DMS153 treated with DMSO at 0.1 percent for 48 hours (cell line): ENCODE data around the gene GSG1.
"Not testable (repeated sequence)": the region's sequence is repeated elsewhere in the genome, so short reads cannot be mapped to it uniquely, and the experiment has no call there.

Experiments used
- DNase-seq: peaks from one replicate; lab custom pipeline; 2025; ENCODE audit not compliant: unreplicated experiment; lab: John Stamatoyannopoulos, UW

GSG1 gene

GRCh38 chr12:13062669-13063068 is 40.8 kb downstream of the GSG1 start:
- no peak for DNase-seq

DNA sequence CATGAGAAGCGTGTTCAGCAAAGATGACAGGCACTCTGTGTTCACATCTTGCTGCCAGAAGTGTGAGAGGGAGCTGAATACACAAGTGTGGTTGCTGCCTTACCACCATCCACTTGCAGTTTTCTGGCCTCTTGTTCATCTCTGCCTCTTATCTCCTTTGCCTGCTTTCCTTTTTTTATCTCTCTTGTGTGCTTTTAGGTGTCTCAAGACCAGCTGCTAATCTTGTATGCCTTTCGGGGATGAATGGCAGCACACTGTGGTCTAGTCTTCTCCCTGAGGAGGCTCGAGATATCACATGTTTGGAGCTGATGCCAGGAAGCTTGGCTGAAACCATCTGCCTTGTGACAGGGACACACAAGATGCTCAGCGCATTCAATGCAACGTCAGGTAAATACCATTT is 42.1 kb downstream of the GSG1 start:
- no peak for DNase-seq

- DNase-seq = no peak
These were observed 42.9 kb downstream of the GSG1 start for GRCh38 chr12:13060581-13060980.

- not testable (repeated sequence) for DNase-seq
These were observed 49.9 kb downstream of the GSG1 start for GRCh38 chr12:13053617-13054016.

GRCh38 chr12:13052421-13052820 is 51.0 kb downstream of the GSG1 start:
- DNase-seq = no peak

- no peak for DNase-seq
These were observed 53.7 kb downstream of the GSG1 start for GRCh38 chr12:13049816-13050215.

- no peak for DNase-seq
These were observed 56.5 kb downstream of the GSG1 start for GRCh38 chr12:13046964-13047363.

GRCh38 chr12:13045816-13046215 is 57.7 kb downstream of the GSG1 start:
- DNase-seq = no peak

- no peak for DNase-seq
These were observed 58.6 kb downstream of the GSG1 start for GRCh38 chr12:13044906-13045299.

DNA sequence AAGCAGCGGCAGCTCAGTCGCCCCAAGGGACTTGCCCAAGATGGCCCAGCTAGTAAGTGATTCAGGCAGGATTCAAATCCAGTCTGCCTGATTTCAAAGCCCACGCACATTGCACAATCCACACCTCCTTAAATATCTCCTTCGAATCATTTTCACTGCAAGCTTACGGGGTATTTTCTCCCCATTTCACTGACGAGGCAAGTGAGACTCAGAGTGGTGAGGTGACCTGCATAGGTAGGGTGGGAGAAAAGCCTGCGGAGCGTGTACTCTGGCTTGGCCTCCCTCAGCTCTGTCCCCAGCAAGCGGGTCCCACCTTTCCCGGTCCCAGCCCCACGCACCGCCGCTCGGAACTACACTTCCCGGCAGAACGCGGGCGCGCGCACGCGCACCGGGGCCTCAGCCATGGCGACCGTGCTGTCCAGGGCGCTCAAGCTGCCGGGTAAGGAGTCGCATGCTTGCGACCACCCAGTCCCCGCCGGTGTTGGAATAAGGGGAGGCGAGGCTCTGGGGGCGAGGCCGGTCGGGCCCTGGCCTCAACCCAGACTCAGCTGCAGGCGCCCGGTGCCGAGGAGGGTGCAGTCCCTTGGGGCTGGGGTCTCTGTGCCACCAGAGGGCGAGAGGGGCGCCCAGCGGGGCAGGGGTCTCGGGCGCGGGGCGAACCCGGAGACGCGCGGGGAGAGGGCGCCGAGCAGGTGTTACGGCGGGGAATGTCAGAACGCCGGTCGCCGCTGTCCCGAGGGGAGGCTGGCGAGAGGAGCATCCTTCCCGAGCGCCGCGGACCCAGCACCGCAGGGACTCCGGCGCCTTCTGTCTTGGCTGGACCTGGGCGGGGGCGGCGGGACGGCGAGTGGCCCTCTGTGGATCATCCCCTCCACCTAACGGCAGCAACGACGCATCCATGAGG is 59.2 kb downstream of the GSG1 start, which contains the start of gene FAM234B:
Gene FAM234B, plus strand, starts transcription at position 380 of the 904 bp plus-strand sequence. Its CDS starts 23 bp downstream, at position 403.
- peak; percentile 13 for DNase-seq

- no peak for DNase-seq
These were observed 60.7 kb downstream of the GSG1 start for GRCh38 chr12:13042666-13043230.

GRCh38 chr12:13041224-13041623 is 62.2 kb downstream of the GSG1 start:
- DNase-seq = no peak

GRCh38 chr12:13039328-13039956 is 64.0 kb downstream of the GSG1 start:
- DNase-seq = no peak

DNA sequence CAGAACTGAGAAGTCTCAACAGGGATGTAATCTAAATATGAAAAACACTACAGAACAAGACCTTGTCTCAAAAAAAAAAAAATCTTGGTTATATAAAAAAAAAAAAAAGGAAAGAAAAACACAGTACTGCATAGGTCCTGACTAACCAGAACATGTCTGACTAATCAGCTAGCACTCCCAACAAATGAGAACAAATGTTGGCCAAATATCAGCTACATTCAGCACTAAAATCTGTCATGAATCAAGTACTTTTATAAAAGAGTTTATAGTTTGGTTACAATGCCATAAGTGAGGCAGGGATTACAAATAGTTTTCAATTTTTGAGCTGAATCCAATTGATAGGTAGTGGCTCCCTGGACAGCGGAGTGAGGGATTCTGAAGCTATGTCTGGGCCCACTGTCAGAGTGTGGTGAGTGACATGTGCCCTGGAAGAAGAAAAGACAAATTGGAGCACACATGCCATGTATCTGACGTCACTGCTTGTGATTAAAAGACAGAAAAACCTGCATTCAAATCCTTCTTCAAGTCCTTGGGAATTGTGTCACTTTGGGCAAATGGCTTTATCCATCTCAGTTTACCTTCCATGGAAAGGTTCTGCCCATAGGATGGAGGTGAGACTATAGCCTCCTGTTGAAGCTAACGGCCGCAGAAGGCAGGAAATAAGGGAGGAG is 64.8 kb downstream of the GSG1 start:
- no peak for DNase-seq

- DNase-seq = no peak
These were observed 66.6 kb downstream of the GSG1 start for GRCh38 chr12:13036881-13037280.

- not testable (repeated sequence) for DNase-seq
These were observed 68.1 kb downstream of the GSG1 start for GRCh38 chr12:13035335-13035734.
